22Rv1 (cell line): ENCODE measurements around the gene SUFU.

Experiments
- H3K27ac ChIP-seq: fragments of 450-650 bp; 2 replicates; pipeline ENCODE4 v1.5.1; 2017
- ZFX ChIP-seq: fragments of 450-650 bp; IDR thresholded peaks from 2 replicates; pipeline ENCODE4 v1.6.1; 2017; ENCODE audit warnings: antibody characterized with exemption, borderline replicate concordance
- TF ChIP-seq, protein P1 (sequence below): fragments of 450-650 bp; IDR thresholded peaks from 2 replicates; pipeline ENCODE4 v1.5.1; 2017; ENCODE audit warnings: mild to moderate bottlenecking

SUFU gene

DNA sequence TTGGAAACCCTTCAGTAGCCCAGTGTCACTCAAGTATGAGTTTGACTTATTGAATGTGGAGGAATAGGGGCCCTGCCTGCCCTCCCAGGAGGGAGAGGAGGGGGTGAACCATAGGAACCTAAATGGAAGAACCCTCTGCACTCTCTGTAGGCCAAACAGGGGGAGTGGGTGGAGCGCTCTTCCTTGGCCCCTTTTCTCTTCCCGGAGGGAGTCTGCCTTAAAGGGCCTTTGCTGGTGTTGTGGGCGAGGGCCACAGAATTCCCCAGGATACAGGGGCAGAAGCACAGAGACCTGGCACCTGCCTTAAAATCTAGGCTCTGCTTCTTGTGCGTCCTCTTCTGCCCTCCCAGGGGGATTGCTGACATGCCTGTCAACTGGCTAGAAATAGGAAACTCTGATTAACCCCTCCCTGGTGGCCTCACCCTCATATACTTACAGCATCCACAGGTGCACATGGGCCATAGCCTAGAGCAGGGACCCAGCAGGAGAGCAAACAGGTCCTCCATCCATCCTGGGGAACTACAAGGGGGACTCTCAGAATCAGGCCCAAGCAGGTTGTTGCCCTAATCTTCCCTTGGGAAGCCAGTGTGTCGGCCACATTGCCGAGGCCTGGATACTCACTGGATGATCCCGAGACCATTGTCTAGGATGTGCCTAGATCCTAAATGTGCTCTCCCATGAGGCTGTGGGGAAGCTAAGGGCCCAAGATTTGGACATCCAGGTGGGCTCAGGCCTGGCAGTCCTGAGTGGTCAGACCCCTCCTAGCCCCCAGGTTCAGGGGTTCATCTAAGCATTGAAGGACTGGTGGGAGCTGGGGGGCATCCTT lies 143.9 kb downstream of the SUFU start:
- no peak overlapping the region for H3K27ac ChIP-seq
- no peak for TF ChIP-seq ZFX
- TF ChIP-seq, protein P1, sequence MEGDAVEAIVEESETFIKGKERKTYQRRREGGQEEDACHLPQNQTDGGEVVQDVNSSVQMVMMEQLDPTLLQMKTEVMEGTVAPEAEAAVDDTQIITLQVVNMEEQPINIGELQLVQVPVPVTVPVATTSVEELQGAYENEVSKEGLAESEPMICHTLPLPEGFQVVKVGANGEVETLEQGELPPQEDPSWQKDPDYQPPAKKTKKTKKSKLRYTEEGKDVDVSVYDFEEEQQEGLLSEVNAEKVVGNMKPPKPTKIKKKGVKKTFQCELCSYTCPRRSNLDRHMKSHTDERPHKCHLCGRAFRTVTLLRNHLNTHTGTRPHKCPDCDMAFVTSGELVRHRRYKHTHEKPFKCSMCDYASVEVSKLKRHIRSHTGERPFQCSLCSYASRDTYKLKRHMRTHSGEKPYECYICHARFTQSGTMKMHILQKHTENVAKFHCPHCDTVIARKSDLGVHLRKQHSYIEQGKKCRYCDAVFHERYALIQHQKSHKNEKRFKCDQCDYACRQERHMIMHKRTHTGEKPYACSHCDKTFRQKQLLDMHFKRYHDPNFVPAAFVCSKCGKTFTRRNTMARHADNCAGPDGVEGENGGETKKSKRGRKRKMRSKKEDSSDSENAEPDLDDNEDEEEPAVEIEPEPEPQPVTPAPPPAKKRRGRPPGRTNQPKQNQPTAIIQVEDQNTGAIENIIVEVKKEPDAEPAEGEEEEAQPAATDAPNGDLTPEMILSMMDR, result no peak

DNA sequence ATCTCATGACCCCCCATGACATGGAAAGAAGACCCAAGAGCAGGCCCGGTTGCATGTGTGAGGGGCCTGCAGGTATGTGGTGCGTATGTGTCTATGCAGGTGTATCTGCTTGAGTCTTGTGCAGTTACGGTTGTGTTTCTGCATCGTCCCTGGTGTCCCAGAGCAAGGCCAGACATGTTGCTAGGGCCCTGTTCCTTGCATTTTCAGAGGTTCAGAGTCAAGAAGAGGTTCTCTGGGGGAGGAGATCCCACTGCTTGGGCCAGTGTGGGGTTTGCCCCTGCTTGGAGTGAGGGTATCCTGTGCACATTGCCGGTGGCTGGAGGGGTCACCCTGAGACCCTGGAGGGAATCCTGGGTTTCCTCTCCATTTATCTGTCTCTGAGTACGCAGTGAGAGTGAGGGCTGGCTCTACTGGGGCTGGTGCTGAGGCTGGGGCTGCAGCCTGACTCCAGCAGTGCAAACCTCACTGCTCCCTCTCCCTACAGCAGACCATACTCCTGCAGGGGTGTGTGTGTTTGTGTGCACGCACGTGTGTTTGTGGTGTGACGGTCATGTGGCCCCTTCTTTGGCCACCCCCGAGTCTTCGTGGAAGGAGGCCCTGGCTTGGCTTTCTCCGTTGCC lies 144.6 kb downstream of the SUFU start:
- TF ChIP-seq, protein P1, result no peak
- no peak for TF ChIP-seq ZFX
- no peak overlapping the region for H3K27ac ChIP-seq

DNA sequence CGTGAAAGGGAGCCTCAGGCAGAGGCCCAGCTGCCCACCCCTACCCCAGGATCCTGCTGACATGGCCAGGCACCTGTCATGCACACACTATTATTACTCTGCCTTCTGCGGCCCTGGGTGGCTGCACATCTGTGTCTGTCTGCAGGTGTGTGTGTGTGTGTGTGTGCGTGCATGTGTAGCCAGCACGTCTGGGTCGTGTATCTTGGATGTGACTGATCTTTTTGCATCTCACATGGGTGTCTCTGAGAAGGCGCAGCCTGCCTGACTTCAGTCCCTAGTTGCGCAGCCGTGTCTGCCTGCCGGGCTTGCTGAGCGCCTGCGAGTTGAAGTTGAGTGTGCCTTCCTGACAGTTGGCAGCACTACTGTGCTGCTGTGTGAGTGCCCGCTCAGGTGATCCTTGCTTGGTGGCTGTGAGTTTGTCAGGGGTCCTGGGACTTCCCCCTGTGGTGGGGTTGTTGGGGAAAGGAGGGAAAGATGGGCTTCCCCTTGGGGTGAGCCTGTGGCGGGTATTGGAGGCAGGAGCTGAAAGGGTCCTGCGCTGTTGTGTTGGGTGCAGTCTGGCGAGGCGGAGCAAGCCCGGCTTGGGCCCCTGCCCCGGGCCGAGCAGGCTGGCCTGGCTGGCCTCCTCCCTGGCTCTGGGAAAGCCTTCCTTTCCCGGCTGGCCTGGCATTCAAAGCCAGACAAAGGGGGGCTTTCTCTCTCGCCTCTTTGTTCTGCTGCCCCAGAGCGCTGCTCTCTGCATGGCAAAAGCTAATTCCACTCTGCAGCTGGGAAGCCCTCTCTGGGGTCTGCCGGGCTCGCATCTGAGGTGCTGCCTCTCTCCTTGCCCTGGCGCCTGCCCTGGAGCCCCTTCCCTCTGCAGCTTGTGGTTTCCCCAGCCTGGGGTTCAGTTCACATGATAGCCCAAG lies 145.4 kb downstream of the SUFU start:
- no peak overlapping the region for H3K27ac ChIP-seq
- TF ChIP-seq, protein P1, result no peak
- TF ChIP-seq ZFX, result no peak

DNA sequence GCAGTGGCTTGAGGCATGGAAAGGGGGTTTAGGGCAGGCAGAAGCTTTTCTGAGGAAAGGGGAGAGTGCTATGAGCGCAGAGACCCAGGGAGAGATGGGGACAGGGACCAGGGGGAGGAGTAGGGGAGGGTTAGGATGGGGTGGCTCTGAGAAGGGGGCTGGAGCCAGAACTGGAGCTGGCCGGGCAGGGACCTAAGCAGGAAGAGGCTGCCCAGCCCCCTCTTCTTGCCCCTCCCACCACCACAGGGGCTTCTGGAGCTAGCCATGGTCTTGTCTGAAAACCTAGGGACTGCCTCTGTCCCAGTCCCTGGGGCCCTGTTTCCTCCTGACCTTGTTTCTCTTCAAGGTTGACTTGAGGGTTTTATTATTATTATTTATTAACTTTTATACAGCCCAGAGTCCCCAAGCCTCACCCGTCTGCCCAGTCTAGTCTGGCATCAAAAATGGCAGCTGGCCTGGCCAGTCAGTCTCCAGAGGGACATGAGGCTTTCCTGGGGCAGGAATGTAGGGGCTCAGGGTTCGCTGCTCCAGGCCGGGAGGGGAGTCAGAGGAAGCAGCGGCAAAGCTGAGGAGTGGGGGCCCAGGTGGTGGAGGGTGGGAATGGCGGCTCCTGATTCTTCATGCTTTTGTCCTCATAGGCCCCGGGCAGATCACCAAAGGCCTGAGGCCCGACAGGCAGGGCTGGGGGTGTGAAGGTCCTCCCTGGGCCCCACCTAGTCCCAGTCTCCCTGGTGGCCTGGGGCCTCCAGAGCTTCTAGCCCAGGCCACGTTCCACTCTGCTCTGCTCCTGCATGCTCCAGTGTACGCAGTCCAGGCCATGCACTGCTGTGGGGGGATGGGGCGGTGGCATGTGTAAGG lies 146.3 kb downstream of the SUFU start:
- TF ChIP-seq, protein P1, result no peak
- TF ChIP-seq ZFX, result no peak
- H3K27ac ChIP-seq, result no peak overlapping the region

DNA sequence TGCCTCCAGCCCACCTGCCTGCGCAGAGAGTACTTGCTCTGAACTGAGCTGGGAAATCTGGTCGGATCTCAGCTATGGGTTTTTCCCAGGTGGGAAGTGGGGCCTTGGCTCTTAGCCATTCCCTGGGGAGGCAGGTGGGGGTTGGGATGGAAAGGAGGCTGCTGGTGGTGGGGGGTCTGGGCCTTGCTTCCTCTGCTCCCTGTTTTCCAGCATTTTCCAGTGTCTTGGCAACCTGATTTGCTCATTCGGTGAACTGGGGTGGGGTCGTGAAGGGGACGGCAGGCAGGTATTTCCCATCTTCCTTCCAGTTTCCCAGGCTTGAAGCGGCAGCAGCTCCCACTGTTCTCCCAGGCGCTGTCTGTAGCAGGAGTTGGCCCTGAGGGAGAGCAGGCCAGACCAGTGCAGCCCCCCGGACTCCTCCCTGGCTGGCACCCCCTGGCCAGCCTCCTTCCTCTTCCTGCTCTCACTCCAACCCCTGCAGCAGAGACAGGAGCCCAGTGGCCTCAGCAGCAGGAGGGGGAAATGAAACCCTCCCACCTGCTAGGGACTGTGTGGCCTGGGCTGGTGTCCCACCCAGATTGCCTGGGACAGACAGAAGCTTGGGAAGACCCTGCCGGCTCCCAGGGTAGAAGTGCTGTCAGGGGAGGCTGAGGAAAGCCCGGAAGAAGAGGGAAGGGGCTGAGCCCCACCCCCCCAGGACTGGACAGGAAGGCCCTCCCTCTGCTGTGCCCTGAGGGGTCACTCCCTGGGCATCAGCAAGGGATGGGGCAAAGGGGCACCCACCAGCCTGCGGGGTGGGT lies 147.1 kb downstream of the SUFU start:
- H3K27ac ChIP-seq, result no peak overlapping the region
- TF ChIP-seq ZFX, result no peak
- TF ChIP-seq, protein P1, result no peak
